H9 (cell line): Measurements from ENCODE around the gene MYO10. TPM values are rescaled to one million over a fixed set of nuclear protein-coding genes. Genes with fewer than 3 reads are reported as not detected.

ENCODE experiments used
- DNase-seq: peaks from one replicate; pipeline ENCODE4 v3.0.0-alpha.2; 2017
- H2AFZ ChIP-seq: one replicate; pipeline ENCODE4 v1.6.1; 2013; ENCODE audit warnings: mild to moderate bottlenecking, low read length, control low read depth, moderate library complexity
- H2AK5ac ChIP-seq: 2 replicates; pipeline ENCODE4 v1.6.1; 2013; ENCODE audit warnings: low read length, control low read depth, mixed read lengths; ENCODE audit not compliant: insufficient read length
- H2BK120ac ChIP-seq: one replicate; pipeline ENCODE4 v1.6.1; 2013; ENCODE audit warnings: low read depth, mild to moderate bottlenecking, low read length, control low read depth, inconsistent platforms; ENCODE audit not compliant: poor library complexity, severe bottlenecking
- H2BK12ac ChIP-seq: 2 replicates; pipeline ENCODE4 v1.6.1; 2013; ENCODE audit warnings: low read length, control low read depth, mixed read lengths, low read depth; ENCODE audit not compliant: insufficient read length
- H2BK15ac ChIP-seq: 2 replicates; pipeline ENCODE4 v1.6.1; 2013; ENCODE audit warnings: low read depth, low read length, control low read depth
- H2BK20ac ChIP-seq: one replicate; pipeline ENCODE4 v1.6.1; 2013; ENCODE audit warnings: low read depth, mild to moderate bottlenecking, low read length, control low read depth, inconsistent platforms; ENCODE audit not compliant: poor library complexity, severe bottlenecking
- H2BK5ac ChIP-seq: 2 replicates; pipeline ENCODE4 v1.6.1; 2013; ENCODE audit warnings: low read length, control low read depth, mixed read lengths; ENCODE audit not compliant: insufficient read length
- H3K14ac ChIP-seq: 2 replicates; pipeline ENCODE4 v1.6.1; 2013; ENCODE audit warnings: low read length, control low read depth; ENCODE audit not compliant: insufficient read depth
- H3K18ac ChIP-seq: 2 replicates; pipeline ENCODE4 v1.6.1; 2013; ENCODE audit warnings: low read depth, mild to moderate bottlenecking, mixed read lengths, low read length, control low read depth; ENCODE audit not compliant: insufficient read length
- H3K23ac ChIP-seq: 2 replicates; pipeline ENCODE4 v1.6.1; 2013; ENCODE audit warnings: low read length, control low read depth, mixed read lengths, low read depth; ENCODE audit not compliant: insufficient read length
- H3K23me2 ChIP-seq: 2 replicates; pipeline ENCODE4 v1.6.1; 2013; ENCODE audit warnings: low read depth, mild to moderate bottlenecking, mixed read lengths, low read length, control low read depth; ENCODE audit not compliant: insufficient read length, poor library complexity, severe bottlenecking
- H3K27ac ChIP-seq: 2 replicates; pipeline ENCODE4 v1.5.1; 2013; ENCODE audit warnings: low read length, control low read depth, mixed read lengths, low read depth; ENCODE audit not compliant: insufficient read length
- H3K27me3 ChIP-seq: 2 replicates; pipeline ENCODE4 v1.6.1; 2013; ENCODE audit warnings: low read length, control low read depth, inconsistent platforms; ENCODE audit not compliant: insufficient read depth
- H3K4ac ChIP-seq: 2 replicates; pipeline ENCODE4 v1.6.1; 2013; ENCODE audit warnings: low read depth, mild to moderate bottlenecking, control low read depth, inconsistent platforms, low read length, moderate library complexity
- H3K4me1 ChIP-seq: 2 replicates; pipeline ENCODE4 v1.6.1; 2013; ENCODE audit warnings: low read length, control low read depth, inconsistent platforms; ENCODE audit not compliant: insufficient read depth
- H3K4me2 ChIP-seq: 2 replicates; pipeline ENCODE4 v1.6.1; 2013; ENCODE audit warnings: low read length, control low read depth, mixed read lengths; ENCODE audit not compliant: insufficient read length, insufficient read depth
- H3K56ac ChIP-seq: 2 replicates; pipeline ENCODE4 v1.6.1; 2013; ENCODE audit warnings: low read depth, mild to moderate bottlenecking, mixed read lengths, low read length, control low read depth; ENCODE audit not compliant: insufficient read length
- H3K79me1 ChIP-seq: 2 replicates; pipeline ENCODE4 v1.6.1; 2013; ENCODE audit warnings: low read depth, mild to moderate bottlenecking, moderate library complexity, low read length, control low read depth, inconsistent platforms; ENCODE audit not compliant: insufficient read depth, poor library complexity, severe bottlenecking
- H3K79me2 ChIP-seq: 2 replicates; pipeline ENCODE4 v1.6.1; 2013; ENCODE audit warnings: low read length, control low read depth, inconsistent platforms; ENCODE audit not compliant: insufficient read depth
- H3K9ac ChIP-seq: 2 replicates; pipeline ENCODE4 v1.6.1; 2013; ENCODE audit warnings: low read length, control low read depth, mixed read lengths; ENCODE audit not compliant: insufficient read length; ENCODE audit errors: extremely low read depth
- H3K9me3 ChIP-seq: one replicate; pipeline ENCODE4 v1.6.1; 2013; ENCODE audit warnings: low read depth, low read length, inconsistent platforms; ENCODE audit not compliant: control insufficient read depth
- H3T11ph ChIP-seq: one replicate; pipeline ENCODE4 v1.6.1; 2013; ENCODE audit warnings: mild to moderate bottlenecking, low read length, control low read depth, inconsistent platforms
- H4K20me1 ChIP-seq: one replicate; pipeline ENCODE4 v1.6.1; 2013; ENCODE audit not compliant: control insufficient read depth, insufficient read length, insufficient read depth
- H4K5ac ChIP-seq: 2 replicates; pipeline ENCODE4 v1.6.1; 2013; ENCODE audit warnings: low read depth, mild to moderate bottlenecking, mixed read lengths, low read length, control low read depth; ENCODE audit not compliant: insufficient read length
- H4K8ac ChIP-seq: replicated peaks from 2 replicates; pipeline ENCODE4 v1.6.1; 2013; ENCODE audit warnings: low read length, control low read depth, mixed read lengths, low read depth; ENCODE audit not compliant: insufficient read length
- H4K91ac ChIP-seq: 2 replicates; pipeline ENCODE4 v1.6.1; 2013; ENCODE audit warnings: low read depth, mild to moderate bottlenecking, moderate library complexity, mixed read lengths, low read length, control low read depth; ENCODE audit not compliant: insufficient read length
- H3K27ac Mint-ChIP-seq, 3 experiments: 2 replicates in 2 of 3; 3 replicates in 1 of 3; pipeline ENCODE4 v1.8.0; 2020 to 2021; ENCODE audit warnings: mixed read lengths in 3 of 3, mild to moderate bottlenecking in 1 of 3, moderate library complexity in 1 of 3
- H3K27me3 Mint-ChIP-seq: 2 replicates; pipeline ENCODE4 v1.8.0; 2021; ENCODE audit warnings: low read depth, mild to moderate bottlenecking, moderate library complexity, mixed read lengths
- H3K36me3 Mint-ChIP-seq, 3 experiments: 2 replicates in 2 of 3; 3 replicates in 1 of 3; pipeline ENCODE4 v1.8.0; 2020 to 2021; ENCODE audit warnings: low read depth in 3 of 3, mixed read lengths in 3 of 3; ENCODE audit not compliant: insufficient read depth in 1 of 3
- H3K4me1 Mint-ChIP-seq, 2 experiments: 2 replicates each; pipeline ENCODE4 v1.8.0; 2020; ENCODE audit warnings: mixed read lengths in 2 of 2
- H3K4me3 Mint-ChIP-seq, 2 experiments: 2 replicates in 1 of 2; 3 replicates in 1 of 2; pipeline ENCODE4 v1.8.0; 2020 to 2021; ENCODE audit warnings: mild to moderate bottlenecking in 2 of 2, mixed read lengths in 2 of 2, moderate library complexity in 1 of 2
- H3K9me3 Mint-ChIP-seq, 2 experiments: 2 replicates in 1 of 2; 3 replicates in 1 of 2; pipeline ENCODE4 v1.8.0; 2020; ENCODE audit warnings: mild to moderate bottlenecking in 2 of 2, mixed read lengths in 2 of 2, moderate library complexity in 1 of 2
- CTCF ChIP-seq: fragments of 200-600 bp; sonication (generic); conservative IDR thresholded peaks from 3 replicates; pipeline ENCODE4 v1.8.0; 2021; ENCODE audit warnings: antibody characterized with exemption, mild to moderate bottlenecking
- WGBS: extraction: QIAGEN DNeasy Blood & Tissue Kit; methylation state at CpG from one replicate; pipeline ENCODE4 v1.1.7; 2013; ENCODE audit warnings: missing lambda C conversion rate, low lambda C conversion rate, mixed read lengths; ENCODE audit not compliant: insufficient read length; ENCODE audit errors: extremely low coverage; 5-methylcytosine and 5-hydroxymethylcytosine counted together
- total RNA-seq: library from RNA; stranded (reverse); gene quantifications from 2 replicates; pipeline ENCODE4 v1.2.1, GENCODE V29; 2021

MYO10 gene
- total RNA-seq, 1 experiment from 2014 or later: 127 TPM

- Histone ChIP-seq H3K18ac (no peak overlapping the region), H2AK5ac (no peak overlapping the region), H3K9me3 (no peaks in the 10 kb centered on the region), H3K79me2 (peaks cover 5% of the 10 kb centered on the region), H4K91ac (no peak overlapping the region), H3T11ph (no peak overlapping the region), H3K14ac (no peak overlapping the region), H3K4me2 (no peak overlapping the region), H3K23me2 (no peaks in the 10 kb centered on the region), H3K9ac (no peak overlapping the region), H3K27me3 (no peaks in the 10 kb centered on the region), H3K79me1 (peaks cover 2% of the 10 kb centered on the region), H2BK12ac (no peak overlapping the region), H3K23ac (no peak overlapping the region), H2AFZ (no peak overlapping the region), H4K8ac (no peak overlapping the region), H2BK120ac (no peak overlapping the region), H2BK20ac (no peak overlapping the region), H2BK15ac (no peak overlapping the region), H3K4ac (no peak overlapping the region), H3K56ac (no peak overlapping the region), H3K27ac (no peak overlapping the region), H2BK5ac (no peak overlapping the region), H3K4me1 (no peaks in the 10 kb centered on the region; the same call in none of the 2 replicates), H4K5ac (no peak overlapping the region), H4K20me1 (no peaks in the 10 kb centered on the region)
- Mint-ChIP-seq H3K27me3 (no peaks in the 10 kb centered on the region), H3K27ac (peak overlapping the region in 1 of 3 experiments; percentile 44; a peak in 1 of 7 replicates), H3K4me1 (peaks cover 18 to 26% of the 10 kb centered on the region in 2 experiments), H3K4me3 (no peak overlapping the region), H3K36me3 (peaks cover 23 to 29% (median 23%) of the 10 kb centered on the region in 3 experiments), H3K9me3 (peaks cover 11 to 14% of the 10 kb centered on the region in 2 experiments)
- WGBS: no CpG with 5 or more reads among the region's 1 CpG
- TF ChIP-seq CTCF: no peak
- no peak for DNase-seq
Measured at GRCh38 chr5:16879191-16879590, 56.9 kb downstream of the MYO10 start.
